Ectodermal cell (in vitro differentiated cells): ENCODE measurements around the gene AP3D1.

Source experiments
- H3K27ac ChIP-seq: 2 replicates; pipeline ENCODE4 v1.7.0; 2013; ENCODE audit warnings: mild to moderate bottlenecking, low read depth, low read length; ENCODE audit not compliant: insufficient read depth, poor library complexity, severe bottlenecking
- H3K27me3 ChIP-seq: 2 replicates; pipeline ENCODE4 v1.7.0; 2013; ENCODE audit warnings: mild to moderate bottlenecking, low read length; ENCODE audit not compliant: insufficient read depth, control insufficient read depth, poor library complexity, severe bottlenecking
- H3K36me3 ChIP-seq: one replicate; pipeline ENCODE4 v1.7.0; 2013; ENCODE audit warnings: low read length; ENCODE audit not compliant: control insufficient read depth, insufficient read depth
- H3K4me1 ChIP-seq: one replicate; pipeline ENCODE4 v1.7.0; 2013; ENCODE audit warnings: low read length; ENCODE audit not compliant: control insufficient read depth, insufficient read depth
- H3K4me3 ChIP-seq: 2 replicates; pipeline ENCODE4 v1.7.0; 2013; ENCODE audit warnings: low read depth, low read length, control low read depth; ENCODE audit not compliant: insufficient read depth
- H3K9me3 ChIP-seq: 2 replicates; pipeline ENCODE4 v1.7.0; 2013; ENCODE audit warnings: mild to moderate bottlenecking, low read length, moderate library complexity; ENCODE audit not compliant: control insufficient read depth
- WGBS, 2 experiments: methylation state at CpG; one replicate each; pipeline ENCODE4 v1.1.7; 2013; ENCODE audit warnings: missing lambda C conversion rate in 2 of 2; 5-methylcytosine and 5-hydroxymethylcytosine counted together

Gene AP3D1

GRCh38 chr19:2051773-2052704 lies 99.3 kb downstream of the AP3D1 start:
- H3K4me1 ChIP-seq, result peaks cover 32% of the 10 kb centered on the region
- no peaks in the 10 kb centered on the region for H3K9me3 ChIP-seq
- H3K27me3 ChIP-seq, result no peaks in the 10 kb centered on the region
- no peaks in the 10 kb centered on the region for H3K36me3 ChIP-seq
- H3K4me3 ChIP-seq, result peak overlapping the region; percentile 14
- H3K27ac ChIP-seq, result peak overlapping the region; percentile 30
- WGBS, 2 experiments, result 87 to 89% methylated on average over 18 of the region's 18 CpGs

GRCh38 chr19:2050991-2051772 lies 100.2 kb downstream of the AP3D1 start, which contains the start of gene MKNK2:
Gene MKNK2 (minus strand): TSS chr19:2051244. CDS start chr19:2050851, 393 bp downstream.
- H3K36me3 ChIP-seq, result no peaks in the 10 kb centered on the region
- 3% methylated on average over 93 of the region's 93 CpGs for WGBS, 2 experiments
- peak within 1 kb of the TSS; percentile 78 for H3K4me3 ChIP-seq
- H3K27ac ChIP-seq, result peak within 1 kb of the TSS; percentile 30
- no peaks in the 10 kb centered on the region for H3K27me3 ChIP-seq
- peaks cover 30% of the 10 kb centered on the region for H3K4me1 ChIP-seq
- H3K9me3 ChIP-seq, result no peaks in the 10 kb centered on the region
